HEK293 (cell line): ENCODE data around the gene RIMBP3C.
A peak's percentile ranks its signal among the peaks of the same experiment; 100 is the strongest.

Experiments
- CTCF ChIA-PET: fragments of 350-600 bp; formaldehyde crosslinking; extraction: SDS; loops from one replicate; lab custom pipeline; 2021; ENCODE audit warnings: antibody characterized with exemption; lab: Yijun Ruan, JAX
- POLR2A ChIA-PET: fragments of 300-600 bp; formaldehyde crosslinking; extraction: SDS; loops from one replicate; lab custom pipeline; 2020; ENCODE audit warnings: antibody characterized with exemption, inconsistent platforms; lab: Yijun Ruan, JAX
- H3K27ac ChIP-seq: fragments of 200-500 bp; sonication (Bioruptor generic); 2 replicates; pipeline ENCODE4 v1.5.1; 2014; ENCODE audit warnings: low read depth, low read length, control low read depth, inconsistent platforms; ENCODE audit errors: extremely low read depth
- H3K36me3 ChIP-seq, 2 experiments: fragments of 200-500 bp in 1 of 2; sonication (Bioruptor generic) in 1 of 2; 1 replicate in 1 of 2; 2 replicates in 1 of 2; pipeline ENCODE4 v1.5.1; 2014 to 2017; ENCODE audit warnings: inconsistent platforms in 2 of 2, low read length in 2 of 2; ENCODE audit not compliant: control insufficient read depth in 2 of 2, insufficient read depth in 1 of 2
- H3K4me1 ChIP-seq: fragments of 200-500 bp; sonication (Bioruptor generic); 2 replicates; pipeline ENCODE4 v1.5.1; 2014; ENCODE audit warnings: mild to moderate bottlenecking, low read length, inconsistent platforms; ENCODE audit not compliant: control insufficient read depth, insufficient read depth
- H3K4me3 ChIP-seq: 2 replicates; pipeline ENCODE4 v1.5.1; 2011; ENCODE audit warnings: low read depth, mild to moderate bottlenecking, control low read depth, low read length, moderate library complexity
- H3K9me3 ChIP-seq: fragments of 200-500 bp; sonication (Bioruptor generic); 2 replicates; pipeline ENCODE4 v1.5.1; 2014; ENCODE audit warnings: low read depth, low read length, inconsistent platforms; ENCODE audit not compliant: control insufficient read depth, insufficient read depth
- ATF2 ChIP-seq: fragments of 450-650 bp; formaldehyde crosslinking; IDR thresholded peaks from 2 replicates; pipeline ENCODE4 v1.5.1; 2016; ENCODE audit warnings: missing biosample characterization, missing genetic modification characterization, low read depth
- GLI4 ChIP-seq: fragments of 450-650 bp; formaldehyde crosslinking; IDR thresholded peaks from 2 replicates; pipeline ENCODE4 v1.5.1; 2016; ENCODE audit warnings: missing biosample characterization, missing genetic modification characterization
- MEIS1 ChIP-seq: sonication (generic); formaldehyde crosslinking; IDR thresholded peaks from 2 replicates; pipeline ENCODE4 v1.8.1; 2022; ENCODE audit warnings: missing genetic modification reagents, mild to moderate bottlenecking, borderline replicate concordance
- PRDM2 ChIP-seq: fragments of 450-650 bp; formaldehyde crosslinking; IDR thresholded peaks from 2 replicates; pipeline ENCODE4 v1.5.1; 2016; ENCODE audit warnings: missing biosample characterization, missing genetic modification characterization, borderline replicate concordance
- SP7 ChIP-seq: fragments of 450-650 bp; formaldehyde crosslinking; IDR thresholded peaks from 2 replicates; pipeline ENCODE4 v1.5.1; 2016; ENCODE audit warnings: missing biosample characterization, missing genetic modification characterization
- TRIM28 ChIP-seq: IDR thresholded peaks from 2 replicates; pipeline ENCODE4 v1.6.1; 2011; ENCODE audit warnings: low read length, control low read depth, borderline replicate concordance
- ZBTB26 ChIP-seq: fragments of 450-650 bp; formaldehyde crosslinking; optimal IDR thresholded peaks from 2 replicates; pipeline ENCODE3; 2016; ENCODE audit warnings: missing biosample characterization, mild to moderate bottlenecking, missing genetic modification characterization
- ZNF114 ChIP-seq: fragments of 450-650 bp; formaldehyde crosslinking; IDR thresholded peaks from 2 replicates; pipeline ENCODE4 v1.5.0; 2017; ENCODE audit warnings: missing biosample characterization, missing genetic modification characterization
- ZNF292 ChIP-seq: fragments of 450-650 bp; formaldehyde crosslinking; IDR thresholded peaks from 2 replicates; pipeline ENCODE4 v1.5.1; 2016; ENCODE audit warnings: low read depth, missing biosample characterization, missing genetic modification characterization, borderline replicate concordance
- ZNF391 ChIP-seq: fragments of 450-650 bp; formaldehyde crosslinking; IDR thresholded peaks from 2 replicates; pipeline ENCODE4 v1.5.1; 2016; ENCODE audit warnings: low read depth, missing biosample characterization, missing genetic modification characterization, borderline replicate concordance
- ZNF530 ChIP-seq: fragments of 450-650 bp; formaldehyde crosslinking; IDR thresholded peaks from 2 replicates; pipeline ENCODE4 v1.5.1; 2016; ENCODE audit warnings: low read depth, missing biosample characterization, missing genetic modification characterization
- ZNF548 ChIP-seq: fragments of 450-650 bp; formaldehyde crosslinking; IDR thresholded peaks from 2 replicates; pipeline ENCODE4 v1.5.1; 2016; ENCODE audit warnings: missing biosample characterization, missing genetic modification characterization
- ZNF600 ChIP-seq: fragments of 450-650 bp; formaldehyde crosslinking; IDR thresholded peaks from 2 replicates; pipeline ENCODE4 v1.5.1; 2016; ENCODE audit warnings: missing biosample characterization, missing genetic modification characterization
- ZNF704 ChIP-seq: fragments of 450-650 bp; formaldehyde crosslinking; IDR thresholded peaks from 2 replicates; pipeline ENCODE4 v1.5.1; 2016; ENCODE audit warnings: missing biosample characterization, missing genetic modification characterization
- TF ChIP-seq, protein P1 (sequence below): fragments of 450-650 bp; formaldehyde crosslinking; IDR thresholded peaks from 2 replicates; pipeline ENCODE4 v1.5.1; 2017; ENCODE audit warnings: missing biosample characterization, missing genetic modification characterization
- TF ChIP-seq, protein P2 (sequence below): fragments of 450-650 bp; formaldehyde crosslinking; IDR thresholded peaks from 2 replicates; pipeline ENCODE4 v1.5.1; 2016; ENCODE audit warnings: missing biosample characterization, missing genetic modification characterization
- TF ChIP-seq, protein P3 (sequence below): fragments of 450-650 bp; formaldehyde crosslinking; IDR thresholded peaks from 2 replicates; pipeline ENCODE4 v1.5.1; 2016; ENCODE audit warnings: missing biosample characterization, missing genetic modification characterization

Gene RIMBP3C

DNA sequence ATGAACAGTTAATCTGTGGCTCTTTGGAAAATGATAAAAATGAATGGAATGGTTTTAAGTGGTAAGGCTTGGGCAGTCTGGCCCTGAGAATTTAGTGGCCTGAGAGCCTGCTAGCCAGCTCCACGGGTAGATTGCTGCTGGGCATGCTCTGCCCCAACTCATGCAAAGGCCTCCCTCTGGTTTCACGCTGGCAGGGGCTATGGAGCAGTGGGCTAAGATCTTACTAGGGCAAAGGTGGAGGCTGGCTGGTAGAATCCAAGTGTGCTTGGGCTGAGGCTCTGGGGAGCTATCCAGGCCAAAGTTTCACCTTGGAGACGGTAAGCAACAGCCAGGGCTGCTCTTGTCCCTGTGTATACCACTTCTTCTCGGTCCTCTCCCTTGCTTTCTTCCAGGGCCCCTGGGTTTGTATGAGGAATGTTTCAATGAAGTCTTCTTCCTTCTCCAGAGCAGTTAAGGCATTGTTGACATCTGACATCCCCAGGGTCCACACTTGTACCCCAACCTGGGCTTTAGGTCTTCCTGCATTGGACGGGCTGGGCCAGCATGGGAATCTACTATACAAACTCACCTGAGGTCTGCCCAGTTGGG is 43.7 kb upstream of the RIMBP3C start:
- CTCF ChIA-PET, result interaction anchor here (0.7 to 2.7 kb wide), 4 partner anchors 15 to 52 kb away, joined by 3 to 14 read pairs (median 6); no protein-coding TSS in a partner anchor
- H3K4me1 ChIP-seq, result no peaks in the 10 kb centered on the region
- H3K9me3 ChIP-seq, result no peaks in the 10 kb centered on the region
- peaks cover 25 to 70% of the 10 kb centered on the region in 2 experiments for H3K36me3 ChIP-seq
- no peak overlapping the region for H3K4me3 ChIP-seq
- no peak for TF ChIP-seq ZNF704 (tag by site-specific recombination)
- no peak for TF ChIP-seq ATF2 (tag by site-specific recombination)
- TF ChIP-seq SP7 (tag by site-specific recombination), result no peak
- TF ChIP-seq ZNF391 (tag by site-specific recombination), result no peak
- TF ChIP-seq, protein P1, sequence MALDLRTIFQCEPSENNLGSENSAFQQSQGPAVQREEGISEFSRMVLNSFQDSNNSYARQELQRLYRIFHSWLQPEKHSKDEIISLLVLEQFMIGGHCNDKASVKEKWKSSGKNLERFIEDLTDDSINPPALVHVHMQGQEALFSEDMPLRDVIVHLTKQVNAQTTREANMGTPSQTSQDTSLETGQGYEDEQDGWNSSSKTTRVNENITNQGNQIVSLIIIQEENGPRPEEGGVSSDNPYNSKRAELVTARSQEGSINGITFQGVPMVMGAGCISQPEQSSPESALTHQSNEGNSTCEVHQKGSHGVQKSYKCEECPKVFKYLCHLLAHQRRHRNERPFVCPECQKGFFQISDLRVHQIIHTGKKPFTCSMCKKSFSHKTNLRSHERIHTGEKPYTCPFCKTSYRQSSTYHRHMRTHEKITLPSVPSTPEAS (tag by site-specific recombination), result no peak
- TF ChIP-seq, protein P2, sequence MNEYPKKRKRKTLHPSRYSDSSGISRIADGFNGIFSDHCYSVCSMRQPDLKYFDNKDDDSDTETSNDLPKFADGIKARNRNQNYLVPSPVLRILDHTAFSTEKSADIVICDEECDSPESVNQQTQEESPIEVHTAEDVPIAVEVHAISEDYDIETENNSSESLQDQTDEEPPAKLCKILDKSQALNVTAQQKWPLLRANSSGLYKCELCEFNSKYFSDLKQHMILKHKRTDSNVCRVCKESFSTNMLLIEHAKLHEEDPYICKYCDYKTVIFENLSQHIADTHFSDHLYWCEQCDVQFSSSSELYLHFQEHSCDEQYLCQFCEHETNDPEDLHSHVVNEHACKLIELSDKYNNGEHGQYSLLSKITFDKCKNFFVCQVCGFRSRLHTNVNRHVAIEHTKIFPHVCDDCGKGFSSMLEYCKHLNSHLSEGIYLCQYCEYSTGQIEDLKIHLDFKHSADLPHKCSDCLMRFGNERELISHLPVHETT (tag by site-specific recombination), result no peak
- TF ChIP-seq MEIS1, result no peak
- no peak for TF ChIP-seq ZBTB26 (tag by site-specific recombination)
- POLR2A ChIA-PET, result no interaction called here
- H3K27ac ChIP-seq, result no peak overlapping the region

- H3K4me1 ChIP-seq, result no peaks in the 10 kb centered on the region
- H3K4me3 ChIP-seq, result no peak overlapping the region
- peaks cover 25 to 69% of the 10 kb centered on the region in 2 experiments for H3K36me3 ChIP-seq
- H3K27ac ChIP-seq, result no peak overlapping the region
- CTCF ChIA-PET, result interaction anchor here (0.6 to 2.7 kb wide), 10 partner anchors 11 to 53 kb away, joined by 3 to 18 read pairs (median 4); partner anchors contain the start of gene SDF2L1
- POLR2A ChIA-PET, result no interaction called here
- H3K9me3 ChIP-seq, result no peaks in the 10 kb centered on the region
- TF ChIP-seq ZNF292 (tag by site-specific recombination), result no peak
- TF ChIP-seq ZNF114 (tag by site-specific recombination), result no peak
- TF ChIP-seq, protein P3, sequence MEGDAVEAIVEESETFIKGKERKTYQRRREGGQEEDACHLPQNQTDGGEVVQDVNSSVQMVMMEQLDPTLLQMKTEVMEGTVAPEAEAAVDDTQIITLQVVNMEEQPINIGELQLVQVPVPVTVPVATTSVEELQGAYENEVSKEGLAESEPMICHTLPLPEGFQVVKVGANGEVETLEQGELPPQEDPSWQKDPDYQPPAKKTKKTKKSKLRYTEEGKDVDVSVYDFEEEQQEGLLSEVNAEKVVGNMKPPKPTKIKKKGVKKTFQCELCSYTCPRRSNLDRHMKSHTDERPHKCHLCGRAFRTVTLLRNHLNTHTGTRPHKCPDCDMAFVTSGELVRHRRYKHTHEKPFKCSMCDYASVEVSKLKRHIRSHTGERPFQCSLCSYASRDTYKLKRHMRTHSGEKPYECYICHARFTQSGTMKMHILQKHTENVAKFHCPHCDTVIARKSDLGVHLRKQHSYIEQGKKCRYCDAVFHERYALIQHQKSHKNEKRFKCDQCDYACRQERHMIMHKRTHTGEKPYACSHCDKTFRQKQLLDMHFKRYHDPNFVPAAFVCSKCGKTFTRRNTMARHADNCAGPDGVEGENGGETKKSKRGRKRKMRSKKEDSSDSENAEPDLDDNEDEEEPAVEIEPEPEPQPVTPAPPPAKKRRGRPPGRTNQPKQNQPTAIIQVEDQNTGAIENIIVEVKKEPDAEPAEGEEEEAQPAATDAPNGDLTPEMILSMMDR (tag by site-specific recombination), result peak; percentile 67
- no peak for TF ChIP-seq PRDM2 (tag by site-specific recombination)
- no peak for TF ChIP-seq TRIM28
- TF ChIP-seq ZNF391 (tag by site-specific recombination), result no peak
- no peak for TF ChIP-seq ZNF548
- TF ChIP-seq GLI4 (tag by site-specific recombination), result no peak
- TF ChIP-seq ZNF600 (tag by site-specific recombination), result peak; percentile 31; the same call in 1 of the 2 replicates
- TF ChIP-seq ZNF530 (tag by site-specific recombination), result no peak
These were observed 42.4 kb upstream of the RIMBP3C start for GRCh38 chr22:21593406-21594232.
